H9 (cell line): Measurements from ENCODE around the gene VSTM2L. TPM values are rescaled to one million over a fixed set of nuclear protein-coding genes. Genes with fewer than 3 reads are reported as not detected.

ENCODE experiments used
- DNase-seq: peaks from one replicate; pipeline ENCODE4 v3.0.0-alpha.2; 2017
- H2AFZ ChIP-seq: one replicate; pipeline ENCODE4 v1.6.1; 2013; ENCODE audit warnings: mild to moderate bottlenecking, low read length, control low read depth, moderate library complexity
- H2AK5ac ChIP-seq: 2 replicates; pipeline ENCODE4 v1.6.1; 2013; ENCODE audit warnings: low read length, control low read depth, mixed read lengths; ENCODE audit not compliant: insufficient read length
- H2BK120ac ChIP-seq: one replicate; pipeline ENCODE4 v1.6.1; 2013; ENCODE audit warnings: low read depth, mild to moderate bottlenecking, low read length, control low read depth, inconsistent platforms; ENCODE audit not compliant: poor library complexity, severe bottlenecking
- H2BK12ac ChIP-seq: 2 replicates; pipeline ENCODE4 v1.6.1; 2013; ENCODE audit warnings: low read length, control low read depth, mixed read lengths, low read depth; ENCODE audit not compliant: insufficient read length
- H2BK15ac ChIP-seq: 2 replicates; pipeline ENCODE4 v1.6.1; 2013; ENCODE audit warnings: low read depth, low read length, control low read depth
- H2BK20ac ChIP-seq: one replicate; pipeline ENCODE4 v1.6.1; 2013; ENCODE audit warnings: low read depth, mild to moderate bottlenecking, low read length, control low read depth, inconsistent platforms; ENCODE audit not compliant: poor library complexity, severe bottlenecking
- H2BK5ac ChIP-seq: 2 replicates; pipeline ENCODE4 v1.6.1; 2013; ENCODE audit warnings: low read length, control low read depth, mixed read lengths; ENCODE audit not compliant: insufficient read length
- H3K14ac ChIP-seq: 2 replicates; pipeline ENCODE4 v1.6.1; 2013; ENCODE audit warnings: low read length, control low read depth; ENCODE audit not compliant: insufficient read depth
- H3K18ac ChIP-seq: 2 replicates; pipeline ENCODE4 v1.6.1; 2013; ENCODE audit warnings: low read depth, mild to moderate bottlenecking, mixed read lengths, low read length, control low read depth; ENCODE audit not compliant: insufficient read length
- H3K23ac ChIP-seq: 2 replicates; pipeline ENCODE4 v1.6.1; 2013; ENCODE audit warnings: low read length, control low read depth, mixed read lengths, low read depth; ENCODE audit not compliant: insufficient read length
- H3K23me2 ChIP-seq: 2 replicates; pipeline ENCODE4 v1.6.1; 2013; ENCODE audit warnings: low read depth, mild to moderate bottlenecking, mixed read lengths, low read length, control low read depth; ENCODE audit not compliant: insufficient read length, poor library complexity, severe bottlenecking
- H3K27ac ChIP-seq: 2 replicates; pipeline ENCODE4 v1.5.1; 2013; ENCODE audit warnings: low read length, control low read depth, mixed read lengths, low read depth; ENCODE audit not compliant: insufficient read length
- H3K27me3 ChIP-seq: 2 replicates; pipeline ENCODE4 v1.6.1; 2013; ENCODE audit warnings: low read length, control low read depth, inconsistent platforms; ENCODE audit not compliant: insufficient read depth
- H3K4ac ChIP-seq: 2 replicates; pipeline ENCODE4 v1.6.1; 2013; ENCODE audit warnings: low read depth, mild to moderate bottlenecking, control low read depth, inconsistent platforms, low read length, moderate library complexity
- H3K4me1 ChIP-seq: 2 replicates; pipeline ENCODE4 v1.6.1; 2013; ENCODE audit warnings: low read length, control low read depth, inconsistent platforms; ENCODE audit not compliant: insufficient read depth
- H3K4me2 ChIP-seq: 2 replicates; pipeline ENCODE4 v1.6.1; 2013; ENCODE audit warnings: low read length, control low read depth, mixed read lengths; ENCODE audit not compliant: insufficient read length, insufficient read depth
- H3K56ac ChIP-seq: 2 replicates; pipeline ENCODE4 v1.6.1; 2013; ENCODE audit warnings: low read depth, mild to moderate bottlenecking, mixed read lengths, low read length, control low read depth; ENCODE audit not compliant: insufficient read length
- H3K79me1 ChIP-seq: 2 replicates; pipeline ENCODE4 v1.6.1; 2013; ENCODE audit warnings: low read depth, mild to moderate bottlenecking, moderate library complexity, low read length, control low read depth, inconsistent platforms; ENCODE audit not compliant: insufficient read depth, poor library complexity, severe bottlenecking
- H3K79me2 ChIP-seq: 2 replicates; pipeline ENCODE4 v1.6.1; 2013; ENCODE audit warnings: low read length, control low read depth, inconsistent platforms; ENCODE audit not compliant: insufficient read depth
- H3K9ac ChIP-seq: 2 replicates; pipeline ENCODE4 v1.6.1; 2013; ENCODE audit warnings: low read length, control low read depth, mixed read lengths; ENCODE audit not compliant: insufficient read length; ENCODE audit errors: extremely low read depth
- H3K9me3 ChIP-seq: one replicate; pipeline ENCODE4 v1.6.1; 2013; ENCODE audit warnings: low read depth, low read length, inconsistent platforms; ENCODE audit not compliant: control insufficient read depth
- H3T11ph ChIP-seq: one replicate; pipeline ENCODE4 v1.6.1; 2013; ENCODE audit warnings: mild to moderate bottlenecking, low read length, control low read depth, inconsistent platforms
- H4K20me1 ChIP-seq: one replicate; pipeline ENCODE4 v1.6.1; 2013; ENCODE audit not compliant: control insufficient read depth, insufficient read length, insufficient read depth
- H4K5ac ChIP-seq: 2 replicates; pipeline ENCODE4 v1.6.1; 2013; ENCODE audit warnings: low read depth, mild to moderate bottlenecking, mixed read lengths, low read length, control low read depth; ENCODE audit not compliant: insufficient read length
- H4K8ac ChIP-seq: replicated peaks from 2 replicates; pipeline ENCODE4 v1.6.1; 2013; ENCODE audit warnings: low read length, control low read depth, mixed read lengths, low read depth; ENCODE audit not compliant: insufficient read length
- H4K91ac ChIP-seq: 2 replicates; pipeline ENCODE4 v1.6.1; 2013; ENCODE audit warnings: low read depth, mild to moderate bottlenecking, moderate library complexity, mixed read lengths, low read length, control low read depth; ENCODE audit not compliant: insufficient read length
- H3K27ac Mint-ChIP-seq, 3 experiments: 2 replicates in 2 of 3; 3 replicates in 1 of 3; pipeline ENCODE4 v1.8.0; 2020 to 2021; ENCODE audit warnings: mixed read lengths in 3 of 3, mild to moderate bottlenecking in 1 of 3, moderate library complexity in 1 of 3
- H3K27me3 Mint-ChIP-seq: 2 replicates; pipeline ENCODE4 v1.8.0; 2021; ENCODE audit warnings: low read depth, mild to moderate bottlenecking, moderate library complexity, mixed read lengths
- H3K36me3 Mint-ChIP-seq, 3 experiments: 2 replicates in 2 of 3; 3 replicates in 1 of 3; pipeline ENCODE4 v1.8.0; 2020 to 2021; ENCODE audit warnings: low read depth in 3 of 3, mixed read lengths in 3 of 3; ENCODE audit not compliant: insufficient read depth in 1 of 3
- H3K4me1 Mint-ChIP-seq, 2 experiments: 2 replicates each; pipeline ENCODE4 v1.8.0; 2020; ENCODE audit warnings: mixed read lengths in 2 of 2
- H3K4me3 Mint-ChIP-seq, 2 experiments: 2 replicates in 1 of 2; 3 replicates in 1 of 2; pipeline ENCODE4 v1.8.0; 2020 to 2021; ENCODE audit warnings: mild to moderate bottlenecking in 2 of 2, mixed read lengths in 2 of 2, moderate library complexity in 1 of 2
- H3K9me3 Mint-ChIP-seq, 2 experiments: 2 replicates in 1 of 2; 3 replicates in 1 of 2; pipeline ENCODE4 v1.8.0; 2020; ENCODE audit warnings: mild to moderate bottlenecking in 2 of 2, mixed read lengths in 2 of 2, moderate library complexity in 1 of 2
- CTCF ChIP-seq: fragments of 200-600 bp; sonication (generic); conservative IDR thresholded peaks from 3 replicates; pipeline ENCODE4 v1.8.0; 2021; ENCODE audit warnings: antibody characterized with exemption, mild to moderate bottlenecking
- WGBS: extraction: QIAGEN DNeasy Blood & Tissue Kit; methylation state at CpG from one replicate; pipeline ENCODE4 v1.1.7; 2013; ENCODE audit warnings: missing lambda C conversion rate, low lambda C conversion rate, mixed read lengths; ENCODE audit not compliant: insufficient read length; ENCODE audit errors: extremely low coverage; 5-methylcytosine and 5-hydroxymethylcytosine counted together
- total RNA-seq: library from RNA; stranded (reverse); gene quantifications from 2 replicates; pipeline ENCODE4 v1.2.1, GENCODE V29; 2021

VSTM2L gene
- total RNA-seq, 1 experiment from 2014 or later: 2.1 TPM

- Histone ChIP-seq H2BK15ac (no peak overlapping the region), H2BK20ac (no peak overlapping the region), H3K9me3 (no peaks in the 10 kb centered on the region), H3K4ac (no peak overlapping the region), H3K27me3 (no peaks in the 10 kb centered on the region), H3K79me1 (no peaks in the 10 kb centered on the region), H2AFZ (no peak overlapping the region), H4K20me1 (no peaks in the 10 kb centered on the region), H3K14ac (no peak overlapping the region), H2AK5ac (no peak overlapping the region), H3K4me1 (no peaks in the 10 kb centered on the region), H4K8ac (no peak overlapping the region), H3K18ac (no peak overlapping the region), H3K79me2 (no peaks in the 10 kb centered on the region), H4K5ac (no peak overlapping the region), H2BK120ac (no peak overlapping the region), H3K56ac (no peak overlapping the region), H3K27ac (no peak overlapping the region), H2BK12ac (no peak overlapping the region), H3T11ph (no peak overlapping the region), H4K91ac (no peak overlapping the region), H3K23ac (no peak overlapping the region), H2BK5ac (no peak overlapping the region), H3K9ac (no peak overlapping the region), H3K4me2 (no peak overlapping the region), H3K23me2 (peaks cover 3% of the 10 kb centered on the region)
- H3K27ac Mint-ChIP-seq: no peak overlapping the region
- H3K4me1 Mint-ChIP-seq: peaks cover 12 to 17% of the 10 kb centered on the region in 2 experiments
- H3K9me3 Mint-ChIP-seq: peaks cover 0 to 4% of the 10 kb centered on the region in 2 experiments; a peak in 1 of 5 replicates
- no peaks in the 10 kb centered on the region; a peak in 1 of 7 replicates for H3K36me3 Mint-ChIP-seq
- H3K4me3 Mint-ChIP-seq: no peak overlapping the region
- no peak for TF ChIP-seq CTCF
- peaks cover 19% of the 10 kb centered on the region for H3K27me3 Mint-ChIP-seq
- no CpG with 5 or more reads among the region's 10 CpGs for whole genome bisulfite sequencing
- no peak for DNase-seq
Measured at GRCh38 chr20:37898233-37899104, 4.5 kb upstream of the VSTM2L start.
